ENCODE measurements around the gene KIAA1755. TPM values are rescaled to one million over a fixed set of nuclear protein-coding genes. Genes with fewer than 3 reads are reported as not detected.
A peak's percentile ranks its signal among the peaks of the same experiment; 100 is the strongest.

The KIAA1755 gene
- total RNA-seq, 4 donors from 2014 or later = 0.24 to 9.9 (median 1.6) TPM

GRCh38 chr20:38304845-38305447 lies 44.4 kb upstream of the KIAA1755 start:
- no peak for ATAC-seq (ENCODE audit: low FRiP score)
- TF ChIP-seq, protein P1, sequence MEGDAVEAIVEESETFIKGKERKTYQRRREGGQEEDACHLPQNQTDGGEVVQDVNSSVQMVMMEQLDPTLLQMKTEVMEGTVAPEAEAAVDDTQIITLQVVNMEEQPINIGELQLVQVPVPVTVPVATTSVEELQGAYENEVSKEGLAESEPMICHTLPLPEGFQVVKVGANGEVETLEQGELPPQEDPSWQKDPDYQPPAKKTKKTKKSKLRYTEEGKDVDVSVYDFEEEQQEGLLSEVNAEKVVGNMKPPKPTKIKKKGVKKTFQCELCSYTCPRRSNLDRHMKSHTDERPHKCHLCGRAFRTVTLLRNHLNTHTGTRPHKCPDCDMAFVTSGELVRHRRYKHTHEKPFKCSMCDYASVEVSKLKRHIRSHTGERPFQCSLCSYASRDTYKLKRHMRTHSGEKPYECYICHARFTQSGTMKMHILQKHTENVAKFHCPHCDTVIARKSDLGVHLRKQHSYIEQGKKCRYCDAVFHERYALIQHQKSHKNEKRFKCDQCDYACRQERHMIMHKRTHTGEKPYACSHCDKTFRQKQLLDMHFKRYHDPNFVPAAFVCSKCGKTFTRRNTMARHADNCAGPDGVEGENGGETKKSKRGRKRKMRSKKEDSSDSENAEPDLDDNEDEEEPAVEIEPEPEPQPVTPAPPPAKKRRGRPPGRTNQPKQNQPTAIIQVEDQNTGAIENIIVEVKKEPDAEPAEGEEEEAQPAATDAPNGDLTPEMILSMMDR (IDR thresholded peaks at IDR 0.05) = no peak
- DNase-seq (ENCODE audit: low spot score) = no peak

DNA sequence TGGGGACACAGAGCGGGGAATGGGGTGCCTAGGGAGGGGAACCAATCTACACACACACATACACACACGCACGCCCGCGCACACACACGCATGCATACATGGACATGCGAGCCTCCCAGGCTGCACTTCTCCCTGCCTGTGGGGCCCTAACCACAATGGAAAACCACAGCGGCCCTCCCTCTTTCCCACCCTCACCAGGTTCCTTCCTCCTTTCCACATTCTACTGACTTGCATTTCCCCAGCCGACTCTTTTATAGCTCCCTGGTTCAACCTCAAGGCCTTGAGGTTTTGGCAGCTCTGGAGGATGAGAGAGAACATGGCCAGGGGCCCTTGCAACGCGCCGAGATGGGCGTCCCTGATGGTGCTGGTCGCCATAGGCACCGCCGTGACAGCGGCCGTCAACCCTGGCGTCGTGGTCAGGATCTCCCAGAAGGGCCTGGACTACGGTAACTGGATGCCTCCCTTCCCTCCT lies 43.4 kb upstream of the KIAA1755 start, which contains the start of gene BPI:
BPI (plus strand) TSS at position 249 of the 472 bp plus-strand sequence; CDS start at position 317, 68 bp downstream.
- ATAC-seq (ENCODE audit: low FRiP score) (no peak), DNase-seq (ENCODE audit: low spot score) (no peak)
- TF ChIP-seq, protein P1 (IDR thresholded peaks at IDR 0.05) = no peak

GRCh38 chr20:38302786-38303185 lies 42.3 kb upstream of the KIAA1755 start:
- DNase-seq (ENCODE audit: low spot score) = no peak
- TF ChIP-seq, protein P1 (IDR thresholded peaks at IDR 0.05) = no peak
- no peak for ATAC-seq (ENCODE audit: low FRiP score)

- TF ChIP-seq, protein P1 (IDR thresholded peaks at IDR 0.05) = no peak
- ATAC-seq (ENCODE audit: low FRiP score) (no peak), DNase-seq (ENCODE audit: low spot score) (no peak)
These were observed 40.8 kb upstream of the KIAA1755 start for GRCh38 chr20:38301309-38301708.

GRCh38 chr20:38300438-38300837 lies 39.9 kb upstream of the KIAA1755 start:
- ATAC-seq (ENCODE audit: low FRiP score) = no peak
- TF ChIP-seq, protein P1 (IDR thresholded peaks at IDR 0.05) = no peak
- DNase-seq (ENCODE audit: low spot score) = no peak

- TF ChIP-seq, protein P1 (IDR thresholded peaks at IDR 0.05) = no peak
- no peak for ATAC-seq (ENCODE audit: low FRiP score)
- no peak for DNase-seq (ENCODE audit: low spot score)
These were observed 39.4 kb upstream of the KIAA1755 start for GRCh38 chr20:38299963-38300362.

DNA sequence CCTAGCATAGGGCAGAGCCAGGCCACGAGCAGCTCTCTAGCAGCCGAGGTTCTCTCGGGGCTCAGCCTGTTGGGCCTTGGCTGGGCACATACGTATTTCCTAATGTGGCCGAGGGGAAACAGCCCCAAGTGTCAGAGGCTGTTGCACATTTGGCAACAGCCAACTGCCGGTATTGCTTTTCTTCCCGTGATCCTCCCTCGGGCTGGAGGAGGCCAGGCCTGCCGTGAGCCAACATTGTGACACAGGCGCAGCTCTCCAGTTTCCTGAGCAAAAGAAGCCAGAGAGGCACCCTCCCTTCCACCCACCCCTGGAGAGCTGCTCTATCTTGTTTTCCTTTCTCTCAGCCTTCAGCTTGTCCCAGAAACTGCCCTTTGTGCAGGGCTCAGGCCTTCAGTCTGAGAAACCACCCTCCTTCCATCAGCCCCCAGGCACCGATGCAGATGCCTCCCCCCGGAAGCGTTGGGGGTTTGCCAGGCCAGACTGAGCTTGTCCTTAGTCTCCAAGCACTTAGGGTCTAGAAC lies 38.3 kb upstream of the KIAA1755 start:
- peak; percentile 87 for ATAC-seq (ENCODE audit: low FRiP score)
- TF ChIP-seq, protein P1 (IDR thresholded peaks at IDR 0.05) = no peak

More for the DNA sequence above, 38.3 kb upstream of the KIAA1755 start:
- DNase-seq (ENCODE audit: low spot score) = peak; percentile 29

All from omental fat pad (tissue), 4 donors.